ENCODE data around the gene LTBP3.
"Not testable (repeated sequence)": the region's sequence is repeated elsewhere in the genome, so short reads cannot be mapped to it uniquely, and the experiment has no call there.

Gene LTBP3

GRCh38 chr11:65536412-65537295, 21.5 kb downstream of the LTBP3 start:
- DNase-seq (ENCODE audit: low read depth) = no peak

DNA sequence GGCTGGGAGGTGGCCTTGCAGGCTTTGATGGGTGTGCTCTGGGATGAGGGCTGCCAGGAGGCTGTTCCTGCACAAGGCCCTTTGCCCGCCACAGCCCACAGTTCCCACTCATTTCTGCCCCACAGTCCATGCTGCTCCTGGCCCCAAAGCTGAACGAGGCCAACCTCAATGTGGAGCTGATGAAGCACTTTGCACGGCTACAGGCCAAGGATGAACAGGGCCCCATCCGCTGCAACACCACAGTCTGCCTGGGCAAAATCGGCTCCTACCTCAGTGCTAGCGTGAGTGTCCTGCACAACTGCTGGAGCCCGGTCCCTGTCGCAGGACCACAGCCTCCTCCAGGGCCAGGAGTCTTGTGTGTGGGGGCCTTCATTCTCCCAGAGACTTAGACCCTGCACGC, 23.1 kb downstream of the LTBP3 start:
- no peak for DNase-seq (ENCODE audit: low read depth)

DNA sequence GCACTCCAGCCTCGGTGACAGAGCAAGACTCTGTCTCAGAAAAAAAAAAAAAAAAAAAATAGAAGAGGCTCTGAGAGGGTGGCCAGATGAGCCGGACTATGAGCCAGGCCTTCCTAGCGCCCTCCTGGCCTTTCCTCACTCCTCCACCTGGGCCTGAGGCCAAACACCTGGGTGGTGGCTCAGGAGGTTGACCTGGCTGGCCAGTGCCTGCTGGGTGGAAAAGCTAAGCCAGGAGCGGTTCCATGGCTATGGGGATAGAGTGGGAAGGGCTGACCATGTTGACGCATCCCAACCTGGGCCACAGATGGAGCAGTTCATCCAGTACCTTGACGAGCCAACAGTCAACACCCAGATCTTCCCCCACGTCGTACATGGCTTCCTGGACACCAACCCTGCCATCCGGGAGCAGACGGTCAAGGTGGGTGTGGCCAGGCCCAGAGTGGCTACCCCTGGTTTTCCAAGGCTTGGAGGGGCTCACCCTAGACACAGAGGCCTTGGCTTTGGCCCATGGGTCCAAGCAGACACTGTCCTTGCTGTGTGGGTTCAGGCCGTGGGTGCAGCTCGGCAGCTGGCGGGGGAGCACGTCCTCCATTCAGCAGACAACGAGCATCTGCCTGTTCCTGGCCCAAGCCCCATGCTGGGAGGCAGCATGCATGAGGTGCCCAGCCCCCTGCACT, 25.6 kb downstream of the LTBP3 start:
- no peak for DNase-seq (ENCODE audit: low read depth)

GRCh38 chr11:65530157-65530496, 28.0 kb downstream of the LTBP3 start:
- DNase-seq (ENCODE audit: low read depth) = no peak

- DNase-seq (ENCODE audit: low read depth) = no peak
Observed at GRCh38 chr11:65529475-65530156, 28.5 kb downstream of the LTBP3 start.

DNA sequence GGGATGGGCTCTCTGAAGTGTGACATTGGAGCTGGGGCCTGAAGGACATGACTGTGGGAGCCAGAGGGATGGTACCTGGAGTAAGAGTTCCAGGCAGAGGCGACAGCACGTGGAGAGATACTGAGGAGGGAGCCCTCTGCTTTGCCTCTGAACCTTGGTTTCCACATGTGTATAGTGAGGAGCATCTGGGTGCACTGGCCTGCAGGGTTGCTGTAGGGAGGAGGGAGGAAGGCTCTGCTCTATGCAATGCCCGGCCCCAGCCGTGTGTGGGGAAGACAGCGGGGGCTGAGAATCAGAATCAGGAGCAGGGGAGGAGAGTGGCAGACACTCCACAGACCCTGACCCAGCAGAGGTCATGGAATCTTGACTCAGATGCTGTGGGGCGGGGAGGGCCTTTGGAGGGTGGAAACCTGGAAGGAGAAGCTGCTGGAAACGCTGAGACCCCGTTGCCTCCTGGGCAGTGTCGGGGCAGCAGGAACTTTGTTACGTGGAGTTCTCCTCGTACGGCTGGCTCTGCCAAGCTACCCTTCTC, 29.3 kb downstream of the LTBP3 start:
- DNase-seq (ENCODE audit: low read depth) = no peak

DNA sequence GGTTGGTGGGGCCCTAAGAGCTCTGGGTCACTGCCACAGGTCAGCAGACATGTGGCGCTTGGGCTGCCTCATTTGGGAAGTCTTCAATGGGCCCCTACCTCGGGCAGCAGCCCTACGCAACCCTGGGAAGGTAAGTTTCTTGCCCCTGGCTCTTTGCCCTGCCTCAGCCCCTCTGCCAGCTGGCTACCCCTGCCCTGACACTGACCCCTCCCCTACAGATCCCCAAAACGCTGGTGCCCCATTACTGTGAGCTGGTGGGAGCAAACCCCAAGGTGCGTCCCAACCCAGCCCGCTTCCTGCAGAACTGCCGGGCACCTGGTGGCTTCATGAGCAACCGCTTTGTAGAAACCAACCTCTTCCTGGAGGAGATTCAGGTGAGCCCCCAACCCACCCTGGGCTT, 31.4 kb downstream of the LTBP3 start:
- no peak for DNase-seq (ENCODE audit: low read depth)

DNA sequence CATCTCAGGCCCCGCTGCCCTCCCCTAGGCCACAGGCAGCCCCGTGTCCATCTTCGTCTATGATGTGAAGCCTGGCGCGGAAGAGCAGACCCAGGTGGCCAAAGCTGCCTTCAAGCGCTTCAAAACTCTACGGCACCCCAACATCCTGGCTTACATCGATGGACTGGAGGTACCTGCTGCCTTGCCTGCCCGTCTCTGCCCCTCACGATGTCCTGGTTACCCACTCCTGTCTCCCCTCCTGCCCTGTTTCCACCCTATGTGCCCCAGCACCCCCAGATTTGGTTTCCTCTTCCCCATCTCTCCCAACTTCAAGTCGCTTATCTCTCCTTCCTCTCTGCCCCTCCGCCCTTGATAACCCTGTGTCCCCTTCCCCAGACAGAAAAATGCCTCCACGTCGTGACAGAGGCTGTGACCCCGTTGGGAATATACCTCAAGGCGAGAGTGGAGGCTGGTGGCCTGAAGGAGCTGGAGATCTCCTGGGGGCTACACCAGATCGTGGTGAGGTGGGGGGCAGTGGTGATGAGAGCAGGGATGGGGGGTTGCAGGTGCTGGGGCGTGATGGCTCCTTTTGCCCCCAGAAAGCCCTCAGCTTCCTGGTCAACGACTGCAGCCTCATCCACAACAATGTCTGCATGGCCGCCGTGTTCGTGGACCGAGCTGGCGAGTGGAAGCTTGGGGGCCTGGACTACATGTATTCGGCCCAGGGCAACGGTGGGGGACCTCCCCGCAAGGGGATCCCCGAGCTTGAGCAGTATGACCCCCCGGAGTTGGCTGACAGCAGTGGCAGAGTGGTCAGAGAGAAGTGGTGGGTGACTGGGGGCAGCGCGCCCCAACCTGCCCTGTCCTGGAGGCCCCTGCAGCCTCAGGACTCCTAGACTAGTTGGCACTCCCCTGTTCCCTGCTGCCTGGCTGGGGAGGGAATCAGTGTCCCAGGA, 32.3 kb downstream of the LTBP3 start:
- no peak for DNase-seq (ENCODE audit: low read depth)

DNA sequence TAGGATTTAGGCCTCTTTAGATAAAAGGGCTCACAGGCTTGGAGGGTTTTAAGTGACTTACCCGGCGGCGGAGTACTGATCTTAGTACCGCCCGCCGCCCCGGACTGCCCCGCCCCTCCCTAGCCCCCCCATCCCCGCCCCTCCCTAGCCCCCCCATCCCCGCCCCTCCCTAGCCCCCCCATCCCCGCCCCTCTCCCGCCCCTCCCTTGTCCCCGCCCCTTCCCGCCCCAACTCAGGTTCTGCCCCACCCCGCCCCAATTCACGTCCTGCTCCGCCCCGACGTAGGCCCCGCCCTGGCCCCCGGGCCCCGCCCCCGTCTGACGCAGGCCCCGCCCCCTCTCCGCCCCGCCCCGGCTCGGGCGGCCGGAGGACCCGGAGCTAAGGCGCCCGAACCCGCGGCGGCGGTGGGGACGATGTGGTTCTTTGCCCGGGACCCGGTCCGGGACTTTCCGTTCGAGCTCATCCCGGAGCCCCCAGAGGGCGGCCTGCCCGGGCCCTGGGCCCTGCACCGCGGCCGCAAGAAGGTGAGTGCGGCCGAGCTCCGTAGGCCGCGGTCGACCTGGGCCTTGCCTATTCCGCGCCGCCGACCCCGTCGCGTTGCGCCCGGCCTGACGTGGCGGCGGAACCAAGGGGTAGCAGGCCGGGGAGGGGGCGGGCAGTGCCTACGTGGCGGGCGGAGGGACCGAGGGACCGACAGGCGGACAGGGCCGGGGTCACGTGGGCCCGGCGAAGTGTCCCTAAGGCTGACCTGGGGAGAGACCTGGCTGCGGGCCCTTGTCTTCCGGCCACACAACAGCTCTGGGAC, 33.2 kb downstream of the LTBP3 start, which contains the start of gene SCYL1:
Gene SCYL1 (plus strand): TSS at position 343 of the 805 bp plus-strand sequence. CDS start 71 bp downstream, at position 414.
- DNase-seq (ENCODE audit: low read depth) = peak; percentile 74

DNA sequence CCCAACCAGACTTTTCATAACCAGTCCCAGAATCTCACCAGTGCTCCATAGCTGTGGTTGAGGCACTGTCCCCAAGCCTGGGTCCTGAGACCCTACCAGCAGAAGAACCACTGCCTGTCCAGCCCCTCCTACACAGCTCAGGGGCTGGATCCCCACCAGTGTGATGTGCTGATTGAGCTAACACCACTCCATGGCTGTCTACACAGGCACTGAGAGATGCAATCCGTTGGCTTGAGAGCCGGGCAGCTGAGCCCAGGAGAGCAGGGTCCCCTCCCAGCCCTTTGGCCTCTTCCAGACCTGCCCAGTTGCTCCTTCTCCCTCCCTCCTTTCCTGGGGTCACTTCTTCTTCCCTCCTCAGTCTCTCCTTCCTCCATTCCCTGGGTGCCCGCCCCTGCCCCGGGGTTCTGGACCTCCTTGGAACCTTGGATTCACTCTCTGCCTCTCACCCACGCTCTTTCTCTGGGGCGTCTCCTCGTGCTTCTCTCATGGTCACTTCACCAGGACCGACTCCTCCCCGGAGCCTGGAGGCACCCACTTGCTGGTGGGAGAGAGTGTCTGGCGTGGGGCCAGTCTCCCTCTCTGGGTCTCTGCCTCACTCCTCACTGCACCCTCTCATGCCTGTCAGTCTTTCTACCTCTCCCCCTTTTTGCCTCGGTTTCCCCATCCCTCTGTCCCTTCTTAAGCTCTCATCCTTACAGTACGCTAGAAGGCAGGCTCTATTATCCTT, 34.0 kb downstream of the LTBP3 start:
- no peak for DNase-seq (ENCODE audit: low read depth)

DNA sequence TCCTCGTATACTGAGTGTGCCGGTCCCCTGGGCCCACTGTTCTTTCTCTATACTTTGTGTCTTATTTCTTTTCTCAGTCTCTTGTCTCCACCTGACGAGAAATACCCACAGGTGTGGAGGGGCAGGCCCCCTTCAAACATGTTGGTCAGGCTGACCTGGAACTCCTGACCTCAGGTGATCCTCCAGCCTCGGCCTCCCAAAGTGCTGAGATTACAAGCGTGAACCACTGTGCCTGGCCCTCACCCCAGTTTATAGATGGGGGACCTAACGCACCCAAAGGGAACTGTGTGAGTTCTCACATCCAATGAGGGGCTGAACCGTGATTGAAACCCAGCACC, 34.6 kb downstream of the LTBP3 start:
- DNase-seq (ENCODE audit: low read depth) = not testable (repeated sequence)

GRCh38 chr11:65522718-65523630, 35.2 kb downstream of the LTBP3 start:
- DNase-seq (ENCODE audit: low read depth) = peak; percentile 55

GRCh38 chr11:65521777-65522521, 36.2 kb downstream of the LTBP3 start:
- DNase-seq (ENCODE audit: low read depth) = not testable (repeated sequence)

- not testable (repeated sequence) for DNase-seq (ENCODE audit: low read depth)
Observed at GRCh38 chr11:65518941-65519549, 39.1 kb downstream of the LTBP3 start.

- DNase-seq (ENCODE audit: low read depth) = no peak
Observed at GRCh38 chr11:65516135-65516968, 41.8 kb downstream of the LTBP3 start.

- not testable (repeated sequence) for DNase-seq (ENCODE audit: low read depth)
Observed at GRCh38 chr11:65512311-65512710, 45.8 kb downstream of the LTBP3 start.
